GM10248 (cell line): ENCODE data around the gene CCN6.

Source experiments
- CTCF ChIA-PET: fragments of 300-600 bp; sonication (Branson Sonifier 250); formaldehyde crosslinking; extraction: SDS; loops from one replicate; lab custom pipeline; 2021; ENCODE audit warnings: antibody characterized with exemption; lab: Yijun Ruan, JAX
- POLR2A ChIA-PET: fragments of 350-650 bp; sonication (Branson Sonifier 250); formaldehyde crosslinking; extraction: SDS; loops from one replicate; lab custom pipeline; 2020; ENCODE audit warnings: antibody characterized with exemption; lab: Yijun Ruan, JAX
- DNase-seq: peaks from one replicate; pipeline ENCODE4 v3.0.0; 2012; ENCODE audit errors: extremely low spot score
- TF ChIP-seq, protein P1 (sequence below): IDR thresholded peaks from 2 replicates; pipeline ENCODE4 v1.5.1; 2012; ENCODE audit warnings: mild to moderate bottlenecking, low read depth; ENCODE audit errors: extremely low read depth, missing control alignments, control extremely low read depth

Gene CCN6

DNA sequence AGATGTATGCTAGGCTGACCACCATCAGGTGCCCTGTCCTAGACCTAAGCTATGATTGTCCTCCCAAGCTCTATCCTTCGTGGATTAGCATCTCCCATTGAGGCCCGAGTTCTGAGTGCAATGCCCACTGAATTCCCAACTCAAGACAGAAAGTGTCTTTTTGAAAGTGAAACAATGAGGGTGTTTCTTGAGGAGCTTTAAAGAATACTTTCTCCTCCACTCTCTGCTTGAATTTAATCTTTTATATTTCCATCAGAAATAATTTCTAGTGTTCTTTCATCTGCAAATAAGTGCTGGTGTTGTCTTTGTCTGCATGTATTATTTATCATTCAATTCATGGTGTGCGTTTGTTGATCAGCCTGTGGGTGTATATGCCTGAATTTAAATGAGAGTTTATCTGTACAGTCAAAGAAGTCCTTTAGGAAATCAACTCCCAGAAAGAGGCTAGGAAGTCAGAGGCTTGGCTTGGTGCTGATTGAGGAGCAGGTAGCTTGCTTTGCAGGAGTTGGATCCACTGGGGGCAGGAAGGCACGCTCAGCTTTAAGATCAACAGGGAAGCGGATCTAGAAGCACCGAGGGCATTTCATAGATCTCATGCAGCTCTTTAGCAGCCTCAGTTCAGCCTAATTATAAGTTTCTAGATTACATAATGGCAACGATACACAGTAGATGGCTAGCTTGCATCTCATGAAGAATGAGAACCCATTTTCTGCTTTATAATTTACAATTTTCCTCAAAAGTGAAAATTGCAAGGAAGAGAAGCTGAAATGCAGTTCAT is 36.0 kb upstream of the CCN6 start:
- DNase-seq, result no peak
- TF ChIP-seq, protein P1, sequence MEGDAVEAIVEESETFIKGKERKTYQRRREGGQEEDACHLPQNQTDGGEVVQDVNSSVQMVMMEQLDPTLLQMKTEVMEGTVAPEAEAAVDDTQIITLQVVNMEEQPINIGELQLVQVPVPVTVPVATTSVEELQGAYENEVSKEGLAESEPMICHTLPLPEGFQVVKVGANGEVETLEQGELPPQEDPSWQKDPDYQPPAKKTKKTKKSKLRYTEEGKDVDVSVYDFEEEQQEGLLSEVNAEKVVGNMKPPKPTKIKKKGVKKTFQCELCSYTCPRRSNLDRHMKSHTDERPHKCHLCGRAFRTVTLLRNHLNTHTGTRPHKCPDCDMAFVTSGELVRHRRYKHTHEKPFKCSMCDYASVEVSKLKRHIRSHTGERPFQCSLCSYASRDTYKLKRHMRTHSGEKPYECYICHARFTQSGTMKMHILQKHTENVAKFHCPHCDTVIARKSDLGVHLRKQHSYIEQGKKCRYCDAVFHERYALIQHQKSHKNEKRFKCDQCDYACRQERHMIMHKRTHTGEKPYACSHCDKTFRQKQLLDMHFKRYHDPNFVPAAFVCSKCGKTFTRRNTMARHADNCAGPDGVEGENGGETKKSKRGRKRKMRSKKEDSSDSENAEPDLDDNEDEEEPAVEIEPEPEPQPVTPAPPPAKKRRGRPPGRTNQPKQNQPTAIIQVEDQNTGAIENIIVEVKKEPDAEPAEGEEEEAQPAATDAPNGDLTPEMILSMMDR, result no peak
- POLR2A ChIA-PET, result no interaction called here
- CTCF ChIA-PET, result interaction anchor here (0.7 to 3.2 kb wide), 15 partner anchors 9 to 1007 kb away, joined by 3 to 27 read pairs (median 3); no protein-coding TSS in a partner anchor

DNA sequence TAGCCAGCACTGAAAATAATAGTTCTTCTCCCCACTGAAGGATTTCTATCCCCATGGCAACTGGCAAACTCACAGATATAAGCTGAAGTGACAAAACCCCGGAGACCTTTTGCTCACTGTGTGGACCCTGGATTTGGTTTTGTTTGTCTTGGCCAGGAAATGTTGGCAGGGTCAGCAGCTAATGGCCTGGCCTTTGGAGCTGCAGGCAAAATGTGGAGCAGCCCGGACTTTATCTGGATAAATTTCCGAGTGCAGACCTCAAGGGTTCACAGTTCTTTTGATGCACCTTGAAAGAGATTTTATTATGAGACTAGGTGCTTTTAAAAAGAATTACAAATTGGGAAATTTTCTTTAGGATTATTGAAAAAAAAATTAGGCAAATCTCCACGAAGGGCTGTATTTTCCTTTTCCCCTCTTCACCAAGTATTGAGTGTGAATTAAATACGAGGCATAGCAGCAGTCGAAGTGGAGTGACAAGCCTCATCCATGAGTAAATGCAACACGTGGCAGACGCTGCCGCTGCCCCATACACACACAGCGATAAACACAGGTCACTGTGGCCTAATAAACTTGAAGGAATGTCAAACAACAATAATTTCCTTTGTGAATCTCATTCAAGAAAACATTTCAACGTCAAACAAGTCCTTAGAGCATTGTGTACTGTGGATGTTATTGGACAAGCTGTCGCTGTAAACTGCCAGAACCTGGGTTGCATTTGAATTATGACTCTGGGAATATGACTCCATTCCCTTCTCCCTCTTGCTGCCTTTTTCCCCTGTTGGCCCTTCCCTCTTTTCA is 35.1 kb upstream of the CCN6 start:
- TF ChIP-seq, protein P1, result no peak
- POLR2A ChIA-PET, result no interaction called here
- DNase-seq, result no peak
- CTCF ChIA-PET, result interaction anchor here (1.1 to 3.2 kb wide), 9 partner anchors 10 to 300 kb away, joined by 3 to 27 read pairs (median 6); no protein-coding TSS in a partner anchor

DNA sequence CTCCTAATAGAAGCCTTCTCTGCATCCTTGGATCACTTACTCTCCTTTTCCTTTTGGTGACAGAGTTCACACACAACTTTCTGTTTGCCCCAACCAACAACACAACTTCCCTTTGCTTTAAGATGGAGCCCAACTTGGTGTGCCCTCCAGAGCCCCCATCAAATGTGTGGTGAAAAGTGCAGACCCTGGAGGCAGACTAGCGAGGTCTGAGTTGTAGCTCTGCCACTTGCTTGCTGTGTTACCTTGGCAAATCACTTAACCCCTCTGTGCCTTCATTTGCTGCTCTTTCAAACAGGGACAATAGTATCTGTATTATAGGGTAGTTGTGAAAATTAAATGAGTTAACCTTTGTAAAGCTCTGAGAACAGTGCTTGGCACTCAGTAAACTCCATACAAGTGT is 34.3 kb upstream of the CCN6 start:
- POLR2A ChIA-PET, result no interaction called here
- DNase-seq, result no peak
- CTCF ChIA-PET, result interaction anchor here (1.1 to 2.4 kb wide), 5 partner anchors 9 to 24 kb away, joined by 3 to 20 read pairs (median 12); no protein-coding TSS in a partner anchor
- TF ChIP-seq, protein P1, result no peak

DNA sequence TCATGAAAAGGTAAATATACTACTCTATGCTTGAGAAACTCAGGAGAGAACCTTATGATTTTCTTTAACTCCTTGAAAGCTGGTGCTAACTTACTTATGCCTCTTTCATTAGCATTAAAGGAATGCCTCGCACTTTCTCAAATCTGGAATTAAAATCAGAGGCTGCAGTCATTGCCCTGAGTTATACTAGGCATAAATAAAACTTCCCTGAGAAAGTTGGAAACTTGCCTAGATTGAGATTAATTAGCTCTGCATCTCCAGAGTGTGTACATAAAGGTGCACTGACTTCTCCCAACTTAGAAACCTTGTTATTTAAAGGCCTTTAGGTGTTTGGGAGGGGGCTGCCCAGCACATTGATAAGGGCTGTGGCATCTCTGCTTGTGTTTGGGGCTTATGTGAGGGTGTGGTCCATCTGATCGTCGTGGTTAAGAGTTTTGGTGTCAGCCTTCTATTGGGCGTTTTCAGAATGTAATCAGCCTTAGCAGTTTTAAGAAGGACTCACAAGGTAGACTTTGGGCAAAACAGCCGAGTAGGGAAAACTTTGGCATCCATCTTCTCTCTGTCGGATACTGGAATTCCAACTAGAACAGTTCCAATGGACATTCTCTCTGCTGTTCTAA is 32.1 kb upstream of the CCN6 start:
- ChIA-PET CTCF (interaction anchor here (2.2 to 2.4 kb wide), 2 partner anchors 12 to 21 kb away, joined by 19 to 20 read pairs; no protein-coding TSS in a partner anchor), POLR2A (no interaction called here)
- TF ChIP-seq, protein P1, result no peak
- no peak for DNase-seq

DNA sequence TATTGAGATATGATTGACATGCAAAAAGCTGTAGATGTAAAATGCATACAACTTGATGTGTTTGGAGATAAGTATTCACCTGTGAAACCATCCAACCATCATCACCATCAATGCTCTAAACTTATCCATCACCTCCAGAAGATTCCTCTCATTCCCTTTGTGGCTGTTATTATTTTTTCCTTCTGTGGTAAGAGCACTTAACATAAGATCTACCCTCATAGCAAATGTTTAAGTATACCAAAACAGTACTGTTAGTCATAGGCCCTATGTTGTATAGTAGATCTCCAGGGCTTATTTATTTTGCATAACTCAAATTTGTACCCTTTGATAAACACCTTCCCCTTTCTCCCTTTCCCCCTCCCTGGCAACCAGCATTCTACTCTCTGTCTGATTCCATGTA is 31.2 kb upstream of the CCN6 start:
- no peak for DNase-seq
- CTCF ChIA-PET, result interaction anchor here (1.2 kb wide), 1 partner anchor 10 kb away, joined by 3 read pairs; no protein-coding TSS in a partner anchor
- TF ChIP-seq, protein P1, result no peak
- POLR2A ChIA-PET, result no interaction called here

DNA sequence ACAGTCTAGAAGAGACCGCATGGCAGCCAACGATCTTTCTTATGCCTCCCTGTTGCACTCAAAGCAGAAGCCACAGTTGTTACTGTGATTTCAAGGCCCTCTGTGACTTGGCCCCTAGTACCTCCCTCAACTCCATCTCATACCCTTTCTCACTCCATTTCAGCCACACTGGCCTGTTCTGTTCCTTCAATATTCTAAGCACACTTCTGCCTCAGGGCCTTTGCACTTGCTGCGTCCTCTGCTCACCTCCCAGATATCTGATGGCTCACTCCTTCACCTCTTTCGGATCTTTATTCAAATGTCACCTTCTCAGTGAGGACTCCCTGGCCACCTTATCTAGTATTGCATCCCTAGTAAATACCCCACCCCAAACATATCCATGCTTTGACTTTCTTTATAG is 29.4 kb upstream of the CCN6 start:
- CTCF ChIA-PET, result interaction anchor here (1.0 to 1.3 kb wide), 2 partner anchors 14 to 19 kb away, joined by 3 to 4 read pairs; no protein-coding TSS in a partner anchor
- no peak for DNase-seq
- TF ChIP-seq, protein P1, result no peak
- POLR2A ChIA-PET, result no interaction called here
